Measurements from ENCODE around the gene PCDHGB4.

DNA sequence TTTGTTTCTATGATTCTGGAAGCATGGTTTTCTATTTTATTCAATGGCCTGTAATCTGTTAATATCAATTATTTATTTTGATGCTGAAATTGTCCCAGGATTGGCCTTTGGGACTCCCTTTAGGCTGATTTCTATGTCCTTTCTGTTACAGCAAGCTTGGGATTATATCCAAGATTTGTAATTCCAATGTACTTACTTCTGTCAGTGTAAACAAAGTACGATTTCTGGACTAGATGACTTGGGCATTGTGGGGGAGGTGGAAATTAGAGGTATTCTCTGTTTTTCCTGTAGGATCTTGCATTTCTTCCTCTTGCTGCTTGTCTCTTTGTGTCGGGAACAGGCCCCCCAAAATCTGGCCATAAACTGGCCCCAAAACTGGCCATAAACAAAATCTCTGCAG lies 46.5 kb downstream of the PCDHGB4 start:
- TF ChIP-seq GATA2 (IDR thresholded peaks at IDR 0.05; ENCODE audit: low read depth, low read length) (no peak), GATA3 (IDR thresholded peaks at IDR 0.05; ENCODE audit: low read depth, low read length) (no peak)

All from SH-SY5Y (cell line).